Posterior cingulate gyrus (tissue), 11 donors: Measurements from ENCODE around the gene CYP2C18.
"Not testable (repeated sequence)": the region's sequence is repeated elsewhere in the genome, so short reads cannot be mapped to it uniquely, and the experiment has no call there.

Source experiments
- DNase-seq, 10 donors: peaks; one replicate each; pipeline versions ENCODE4 v3.0.0 to v3.0.0-alpha.2; 2020 to 2021; ENCODE audit warnings: mixed read lengths in 3 of 10
- intact Hi-C: fragments of 100-400 bp; cut with DNase I; formaldehyde crosslinking; loops from one replicate; pipeline ENCODE4 v1.15.1; 2023

The CYP2C18 gene

GRCh38 chr10:94738588-94738987, 55.1 kb downstream of the CYP2C18 start:
- DNase-seq = no peak
- intact Hi-C loops = no loop called here

- DNase-seq = no peak
- intact Hi-C loops = no loop called here
These were observed 63.6 kb downstream of the CYP2C18 start for GRCh38 chr10:94747137-94747536.

GRCh38 chr10:94747838-94748237, 64.3 kb downstream of the CYP2C18 start:
- DNase-seq = no peak
- intact Hi-C loops = no loop called here

GRCh38 chr10:94757916-94758315, 74.4 kb downstream of the CYP2C18 start:
- intact Hi-C loops = no loop called here
- DNase-seq = no peak

- no peak for DNase-seq
- intact Hi-C loops = no loop called here
These were observed 77.2 kb downstream of the CYP2C18 start for GRCh38 chr10:94760586-94761178.

- DNase-seq = no peak
- intact Hi-C loops = no loop called here
These were observed 78.9 kb downstream of the CYP2C18 start, which contains the start of gene CYP2C19 for GRCh38 chr10:94762393-94762792. CYP2C19 (plus strand) TSS chr10:94762681; CDS start chr10:94762706, 25 bp downstream.

- intact Hi-C loops, DNase-seq: not testable (repeated sequence)
These were observed 91.9 kb downstream of the CYP2C18 start for GRCh38 chr10:94775425-94775824.

- intact Hi-C loops = no loop called here
- no peak for DNase-seq
These were observed 94.4 kb downstream of the CYP2C18 start for GRCh38 chr10:94777886-94778458.

GRCh38 chr10:94780844-94781243, 97.3 kb downstream of the CYP2C18 start:
- intact Hi-C loops = no loop called here
- no peak for DNase-seq

- intact Hi-C loops = no loop called here
These were observed 100.7 kb downstream of the CYP2C18 start for GRCh38 chr10:94784256-94784655.

GRCh38 chr10:94785211-94785610, 101.7 kb downstream of the CYP2C18 start:
- DNase-seq = no peak
- intact Hi-C loops = no loop called here

More at GRCh38 chr10:94784256-94784655, 100.7 kb downstream of the CYP2C18 start:
- DNase-seq = no peak
